Measurements from ENCODE around the gene SLC6A18. TPM values are rescaled to one million over a fixed set of nuclear protein-coding genes. Genes with fewer than 3 reads are reported as not detected.

Gene SLC6A18
- total RNA-seq, 1 donor from 2014 or later, result not detected

GRCh38 chr5:1278216-1278615 lies 53.0 kb downstream of the SLC6A18 start:
- H3K4me3 ChIP-seq, result no peak overlapping the region
- intact Hi-C loops (cut with micrococcal nuclease), result no loop called here
- no peaks in the 10 kb centered on the region for H3K4me1 ChIP-seq
- no peaks in the 10 kb centered on the region for H3K36me3 ChIP-seq
- no peaks in the 10 kb centered on the region for H3K27me3 ChIP-seq (ENCODE audit: low read depth)
- no peak overlapping the region for H3K27ac ChIP-seq (replicated peaks)
- no peak for DNase-seq
- H3K9me3 ChIP-seq (replicated peaks), result peaks cover 8% of the 10 kb centered on the region
- TF ChIP-seq, protein P1, sequence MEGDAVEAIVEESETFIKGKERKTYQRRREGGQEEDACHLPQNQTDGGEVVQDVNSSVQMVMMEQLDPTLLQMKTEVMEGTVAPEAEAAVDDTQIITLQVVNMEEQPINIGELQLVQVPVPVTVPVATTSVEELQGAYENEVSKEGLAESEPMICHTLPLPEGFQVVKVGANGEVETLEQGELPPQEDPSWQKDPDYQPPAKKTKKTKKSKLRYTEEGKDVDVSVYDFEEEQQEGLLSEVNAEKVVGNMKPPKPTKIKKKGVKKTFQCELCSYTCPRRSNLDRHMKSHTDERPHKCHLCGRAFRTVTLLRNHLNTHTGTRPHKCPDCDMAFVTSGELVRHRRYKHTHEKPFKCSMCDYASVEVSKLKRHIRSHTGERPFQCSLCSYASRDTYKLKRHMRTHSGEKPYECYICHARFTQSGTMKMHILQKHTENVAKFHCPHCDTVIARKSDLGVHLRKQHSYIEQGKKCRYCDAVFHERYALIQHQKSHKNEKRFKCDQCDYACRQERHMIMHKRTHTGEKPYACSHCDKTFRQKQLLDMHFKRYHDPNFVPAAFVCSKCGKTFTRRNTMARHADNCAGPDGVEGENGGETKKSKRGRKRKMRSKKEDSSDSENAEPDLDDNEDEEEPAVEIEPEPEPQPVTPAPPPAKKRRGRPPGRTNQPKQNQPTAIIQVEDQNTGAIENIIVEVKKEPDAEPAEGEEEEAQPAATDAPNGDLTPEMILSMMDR (IDR thresholded peaks at IDR 0.05; ENCODE audit: borderline replicate concordance), result no peak

- no peaks in the 10 kb centered on the region for H3K27me3 ChIP-seq (ENCODE audit: low read depth)
- peak; percentile 8 for DNase-seq
- no peak overlapping the region for H3K4me3 ChIP-seq
- peaks cover 8% of the 10 kb centered on the region for H3K9me3 ChIP-seq (replicated peaks)
- TF ChIP-seq, protein P1 (IDR thresholded peaks at IDR 0.05; ENCODE audit: borderline replicate concordance), result no peak
- H3K4me1 ChIP-seq, result no peaks in the 10 kb centered on the region
- intact Hi-C loops (cut with micrococcal nuclease), result no loop called here
- no peak overlapping the region for H3K27ac ChIP-seq (replicated peaks)
- no peaks in the 10 kb centered on the region for H3K36me3 ChIP-seq
These were observed 53.7 kb downstream of the SLC6A18 start for GRCh38 chr5:1278656-1279442.

DNA sequence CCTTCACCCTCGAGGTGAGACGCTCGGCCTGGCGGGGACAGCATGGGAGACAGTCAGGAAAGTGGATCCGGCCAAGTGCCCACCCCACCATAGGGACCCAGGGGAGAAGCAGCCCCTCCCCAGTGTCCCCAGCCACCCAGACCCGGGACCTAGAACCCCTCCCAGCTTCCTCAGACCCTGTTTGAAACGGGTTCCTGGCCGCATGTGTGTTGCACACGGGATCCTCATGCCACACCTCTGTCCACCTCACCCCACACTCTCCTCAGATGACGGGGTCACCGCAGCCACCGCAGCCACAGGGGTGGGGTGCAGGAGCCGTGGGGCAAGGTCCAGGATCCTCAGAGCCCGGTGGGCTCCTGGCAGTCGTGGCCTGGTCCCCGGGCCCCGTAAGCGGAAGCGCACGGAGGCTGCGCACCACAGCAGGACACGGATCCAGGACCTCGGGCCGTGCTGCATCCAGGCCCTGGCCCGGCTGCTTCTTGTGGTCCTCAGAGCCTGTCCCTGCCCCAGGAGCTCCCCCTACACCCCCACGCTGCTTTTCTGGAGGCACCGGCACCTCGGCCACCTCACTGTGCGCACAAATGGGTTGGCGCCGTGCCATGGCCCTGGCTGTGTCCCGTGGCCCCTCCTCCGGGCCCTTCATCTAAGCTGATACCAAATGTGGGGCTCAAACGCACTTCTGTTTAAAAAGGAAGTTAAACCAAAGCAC lies 54.4 kb downstream of the SLC6A18 start:
- no peaks in the 10 kb centered on the region for H3K27me3 ChIP-seq (ENCODE audit: low read depth)
- H3K27ac ChIP-seq (replicated peaks), result no peak overlapping the region
- H3K36me3 ChIP-seq, result no peaks in the 10 kb centered on the region
- TF ChIP-seq, protein P1 (IDR thresholded peaks at IDR 0.05; ENCODE audit: borderline replicate concordance), result no peak
- H3K4me3 ChIP-seq, result no peak overlapping the region
- intact Hi-C loops (cut with micrococcal nuclease), result no loop called here
- DNase-seq, result peak; percentile 9
- H3K9me3 ChIP-seq (replicated peaks), result peaks cover 8% of the 10 kb centered on the region
- no peaks in the 10 kb centered on the region for H3K4me1 ChIP-seq

GRCh38 chr5:1280177-1281037 lies 55.2 kb downstream of the SLC6A18 start:
- H3K27me3 ChIP-seq (ENCODE audit: low read depth), result no peaks in the 10 kb centered on the region
- intact Hi-C loops (cut with micrococcal nuclease), result no loop called here
- no peak overlapping the region for H3K4me3 ChIP-seq
- TF ChIP-seq, protein P1 (IDR thresholded peaks at IDR 0.05; ENCODE audit: borderline replicate concordance), result no peak
- no peaks in the 10 kb centered on the region for H3K36me3 ChIP-seq
- H3K27ac ChIP-seq (replicated peaks), result no peak overlapping the region
- H3K9me3 ChIP-seq (replicated peaks), result peaks cover 8% of the 10 kb centered on the region
- no peaks in the 10 kb centered on the region for H3K4me1 ChIP-seq
- DNase-seq, result peak; percentile 7
